Panc1 (cell line): ENCODE data around the gene ESR2. TPM values are rescaled to one million over a fixed set of nuclear protein-coding genes. Genes with fewer than 3 reads are reported as not detected.

Experiments used
- ATAC-seq: fragments of 200-7000 bp; cut with Tn5 transposase; 2 replicates; pipeline ENCODE4 v1.9.1; 2020; ENCODE audit warnings: mild to moderate bottlenecking, moderate library complexity
- BruUV-seq: library from RNA; stranded (reverse); fragments of 400-500 nt; replicated peaks from 2 replicates; lab custom pipeline; 2021; lab: Mats Ljungman, UMichigan
- CTCF ChIA-PET: fragments of 300-600 bp; sonication (Branson Sonifier 250); formaldehyde crosslinking; loops from one replicate; lab custom pipeline; 2022; ENCODE audit warnings: antibody characterized with exemption; lab: Charles Lee
- POLR2A ChIA-PET: fragments of 300-600 bp; sonication (Branson Sonifier 250); formaldehyde crosslinking; loops from one replicate; lab custom pipeline; 2022; ENCODE audit warnings: antibody characterized with exemption; lab: Charles Lee
- DNase-seq: peaks from one replicate; pipeline ENCODE4 v3.0.0-alpha.2; 2010; ENCODE audit warnings: low read depth, low spot score
- H3K27ac ChIP-seq: 2 replicates; pipeline ENCODE4 v1.5.1; 2011; ENCODE audit warnings: mild to moderate bottlenecking, low read length, inconsistent platforms
- H3K27me3 ChIP-seq: fragments of 200-500 bp; sonication (Bioruptor generic); 2 replicates; pipeline ENCODE4 v1.6.0; 2014; ENCODE audit warnings: low read length, inconsistent platforms; ENCODE audit not compliant: control insufficient read depth, insufficient read depth
- H3K36me3 ChIP-seq: fragments of 200-500 bp; sonication (Bioruptor generic); 2 replicates; pipeline ENCODE4 v1.5.1; 2014; ENCODE audit warnings: inconsistent platforms, mild to moderate bottlenecking, low read length, moderate library complexity; ENCODE audit not compliant: control insufficient read depth, insufficient read depth
- H3K4me1 ChIP-seq: 2 replicates; pipeline ENCODE4 v1.5.1; 2011; ENCODE audit warnings: inconsistent platforms, mild to moderate bottlenecking, low read length, moderate library complexity; ENCODE audit not compliant: control insufficient read depth, insufficient read depth
- H3K4me3 ChIP-seq, 2 experiments: 2 replicates each; pipeline ENCODE4 v1.5.1; 2011 to 2012; ENCODE audit warnings: low read depth in 2 of 2, low read length in 2 of 2, mild to moderate bottlenecking in 2 of 2, inconsistent platforms in 1 of 2, moderate library complexity in 1 of 2
- H3K9me3 ChIP-seq: fragments of 200-500 bp; sonication (Bioruptor generic); 2 replicates; pipeline ENCODE4 v1.5.1; 2014; ENCODE audit warnings: low read depth, mild to moderate bottlenecking, inconsistent platforms, low read length, moderate library complexity; ENCODE audit not compliant: control insufficient read depth, insufficient read depth
- CTCF ChIP-seq: fragments of 450-650 bp; IDR thresholded peaks from 2 replicates; pipeline ENCODE4 v1.5.1; 2017; ENCODE audit warnings: mild to moderate bottlenecking
- POLR2AphosphoS5 ChIP-seq: IDR thresholded peaks from 2 replicates; pipeline ENCODE4 v1.6.1; 2012; ENCODE audit warnings: mild to moderate bottlenecking, low read depth, low read length, moderate library complexity
- REST ChIP-seq, 2 experiments: IDR thresholded peaks; 2 replicates each; pipeline ENCODE4 v1.6.1; 2011 to 2012; ENCODE audit warnings: low read depth in 2 of 2, control low read depth in 1 of 2, low read length in 1 of 2, mild to moderate bottlenecking in 1 of 2, moderate library complexity in 1 of 2; ENCODE audit not compliant: insufficient read depth in 1 of 2
- SIN3A ChIP-seq: IDR thresholded peaks from 2 replicates; pipeline ENCODE4 v1.6.1; 2012; ENCODE audit warnings: low read depth, mild to moderate bottlenecking, low read length, moderate library complexity, borderline replicate concordance; ENCODE audit not compliant: insufficient read depth
- TCF7L2 ChIP-seq: IDR thresholded peaks from 2 replicates; pipeline ENCODE4 v1.6.1; 2011; ENCODE audit warnings: mild to moderate bottlenecking, low read depth, low read length, inconsistent platforms
- in situ Hi-C: cut with HindIII; loops from 2 replicates; pipeline ENCODE4 v1.10.0; 2016; ENCODE audit warnings: low sequenced_read_pairs, low pct_unique_long_range_greater_than_20kb
- intact Hi-C: fragments of 100-400 bp; cut with micrococcal nuclease; formaldehyde crosslinking; loops from one replicate; pipeline ENCODE4 v1.10.0; 2022; ENCODE audit not compliant: unreplicated experiment
- total RNA-seq: library from RNA; stranded (reverse); gene quantifications from one replicate; pipeline ENCODE4 v1.2.1, GENCODE V29; 2021; ENCODE audit not compliant: unreplicated experiment

ESR2 gene
- total RNA-seq, 1 experiment from 2014 or later = not detected

GRCh38 chr14:64159588-64159987, 134.6 kb downstream of the ESR2 start:
- ChIA-PET POLR2A (interaction anchor here (0.6 kb wide), 1 partner anchor 80 kb away, joined by 3 read pairs; no protein-coding TSS in a partner anchor), CTCF (no interaction called here)
- Histone ChIP-seq H3K27me3 (no peaks in the 10 kb centered on the region), H3K9me3 (no peaks in the 10 kb centered on the region), H3K27ac (no peak overlapping the region), H3K4me3 (no peak overlapping the region), H3K36me3 (no peaks in the 10 kb centered on the region), H3K4me1 (no peaks in the 10 kb centered on the region)
- intact Hi-C loops (no loop called here), in situ Hi-C loops (no loop called here)
- TF ChIP-seq TCF7L2 (no peak), POLR2AphosphoS5 (no peak), SIN3A (no peak), REST (IDR thresholded peaks at IDR 0.05; ENCODE audit: insufficient read depth in 1 of 2, low read depth in 2 of 2, low read length in 1 of 2) (no peak), CTCF (no peak)
- DNase-seq (no peak), ATAC-seq (no peak)
- no TSS peak for BruUV-seq

GRCh38 chr14:64158608-64159007, 135.6 kb downstream of the ESR2 start:
- DNase-seq = no peak
- BruUV-seq = no TSS peak
- no peak for TF ChIP-seq TCF7L2
- TF ChIP-seq REST (IDR thresholded peaks at IDR 0.05; ENCODE audit: insufficient read depth in 1 of 2, low read depth in 2 of 2, low read length in 1 of 2) = no peak
- TF ChIP-seq SIN3A = no peak
- TF ChIP-seq POLR2AphosphoS5 = no peak
- no peak for TF ChIP-seq CTCF
- in situ Hi-C loops = no loop called here
- ChIA-PET CTCF (no interaction called here), POLR2A (no interaction called here)
- Histone ChIP-seq H3K27ac (no peak overlapping the region), H3K36me3 (no peaks in the 10 kb centered on the region), H3K4me1 (no peaks in the 10 kb centered on the region), H3K4me3 (no peak overlapping the region), H3K27me3 (no peaks in the 10 kb centered on the region), H3K9me3 (no peaks in the 10 kb centered on the region)
- no peak for ATAC-seq
- intact Hi-C loops = no loop called here
